DOHH2 (cell line): ENCODE data around the gene TCTN1.

Source experiments
- CTCF ChIP-seq: fragments of 200-600 bp; sonication (generic); IDR thresholded peaks from one replicate; pipeline ENCODE4 v1.5.1; 2014; ENCODE audit warnings: antibody characterized with exemption, mild to moderate bottlenecking, low read depth, low read length; ENCODE audit not compliant: poor library complexity, severe bottlenecking
- EZH2phosphoT487 ChIP-seq: fragments of 200-600 bp; sonication (generic); IDR thresholded peaks from 2 replicates; pipeline ENCODE4 v1.6.1; 2017; ENCODE audit warnings: borderline replicate concordance, mild to moderate bottlenecking, antibody characterized with exemption, low read length, moderate library complexity, mixed read lengths

GRCh38 chr12:110568752-110569151, 45.2 kb upstream of the TCTN1 start:
- TF ChIP-seq CTCF = no peak
- TF ChIP-seq EZH2phosphoT487 = no peak
